Ascending aorta (tissue), 2 donors: Measurements from ENCODE around the gene SUPT3H. TPM values are rescaled to one million over a fixed set of nuclear protein-coding genes. Genes with fewer than 3 reads are reported as not detected.
"Not testable (repeated sequence)": the region's sequence is repeated elsewhere in the genome, so short reads cannot be mapped to it uniquely, and the experiment has no call there.

Source experiments
- DNase-seq, 2 donors: peaks; one replicate each; pipeline ENCODE4 v3.0.0-alpha.2; 2019; ENCODE audit warnings: low spot score in 2 of 2
- H3K27ac ChIP-seq, 2 donors: fragments of 200-600 bp; sonication (generic); one replicate each; pipeline ENCODE4 v1.5.1; 2016 to 2017; ENCODE audit warnings: mild to moderate bottlenecking in 1 of 2
- H3K27me3 ChIP-seq: fragments of 200-600 bp; sonication (generic); one replicate; pipeline ENCODE4 v1.5.1; 2017
- H3K36me3 ChIP-seq, 2 donors: fragments of 200-600 bp; sonication (generic); one replicate each; pipeline ENCODE4 v1.5.1; 2016
- H3K4me1 ChIP-seq, 2 donors: fragments of 200-600 bp; sonication (generic); one replicate each; pipeline ENCODE4 v1.5.1; 2016 to 2017; ENCODE audit warnings: mild to moderate bottlenecking in 1 of 2
- H3K4me3 ChIP-seq, 2 donors: fragments of 200-600 bp; sonication (generic); one replicate each; pipeline ENCODE4 v1.5.1; 2016 to 2017; ENCODE audit warnings: mild to moderate bottlenecking in 1 of 2
- H3K9me3 ChIP-seq, 2 donors: fragments of 200-600 bp; sonication (generic); one replicate each; pipeline ENCODE4 v1.5.1; 2016
- intact Hi-C: fragments of 100-400 bp; cut with DNase I; formaldehyde crosslinking; loops from one replicate; pipeline ENCODE4 v1.15.1; 2023
- total RNA-seq: library from RNA; depleted of rRNA; stranded (reverse); fragments of >200 nt; gene quantifications from one replicate; pipeline ENCODE4 v1.1.0, GENCODE V29; 2016
- TF ChIP-seq, protein P1 (sequence below), 3 experiments: fragments of 200-600 bp in 2 of 3; fragments of 450-650 bp in 1 of 3; sonication (generic) in 2 of 3; IDR thresholded peaks; one replicate each; pipeline ENCODE4 v1.5.1; 2016 to 2019; ENCODE audit warnings: antibody characterized with exemption in 3 of 3, mild to moderate bottlenecking in 1 of 3, moderate library complexity in 1 of 3

The SUPT3H gene
- total RNA-seq, 1 donor from 2014 or later = not detected

DNA sequence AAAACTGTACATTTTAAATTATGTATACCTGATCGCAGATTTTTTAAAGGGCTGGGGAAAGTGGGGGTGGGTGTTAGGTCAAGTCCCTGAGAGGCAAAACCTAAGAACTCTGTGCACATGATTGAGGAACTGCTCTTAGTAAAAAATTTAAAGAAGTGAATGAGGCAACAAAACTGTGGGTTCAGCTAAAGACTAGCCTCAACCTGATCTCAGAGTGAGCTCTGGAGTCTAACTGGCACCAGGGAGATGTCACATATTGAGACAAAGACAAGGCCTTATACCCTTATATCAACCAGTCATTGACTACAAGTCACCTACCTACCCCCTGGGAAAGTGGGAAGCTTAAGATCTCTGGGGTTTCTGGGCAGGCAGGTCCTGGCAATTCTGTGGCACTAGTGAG is 77.0 kb downstream of the SUPT3H start:
- DNase-seq = no peak
- H3K4me1 ChIP-seq = no peaks in the 10 kb centered on the region
- no peaks in the 10 kb centered on the region for H3K9me3 ChIP-seq
- no peak overlapping the region for H3K27ac ChIP-seq
- intact Hi-C loops = no loop called here
- TF ChIP-seq, protein P1, sequence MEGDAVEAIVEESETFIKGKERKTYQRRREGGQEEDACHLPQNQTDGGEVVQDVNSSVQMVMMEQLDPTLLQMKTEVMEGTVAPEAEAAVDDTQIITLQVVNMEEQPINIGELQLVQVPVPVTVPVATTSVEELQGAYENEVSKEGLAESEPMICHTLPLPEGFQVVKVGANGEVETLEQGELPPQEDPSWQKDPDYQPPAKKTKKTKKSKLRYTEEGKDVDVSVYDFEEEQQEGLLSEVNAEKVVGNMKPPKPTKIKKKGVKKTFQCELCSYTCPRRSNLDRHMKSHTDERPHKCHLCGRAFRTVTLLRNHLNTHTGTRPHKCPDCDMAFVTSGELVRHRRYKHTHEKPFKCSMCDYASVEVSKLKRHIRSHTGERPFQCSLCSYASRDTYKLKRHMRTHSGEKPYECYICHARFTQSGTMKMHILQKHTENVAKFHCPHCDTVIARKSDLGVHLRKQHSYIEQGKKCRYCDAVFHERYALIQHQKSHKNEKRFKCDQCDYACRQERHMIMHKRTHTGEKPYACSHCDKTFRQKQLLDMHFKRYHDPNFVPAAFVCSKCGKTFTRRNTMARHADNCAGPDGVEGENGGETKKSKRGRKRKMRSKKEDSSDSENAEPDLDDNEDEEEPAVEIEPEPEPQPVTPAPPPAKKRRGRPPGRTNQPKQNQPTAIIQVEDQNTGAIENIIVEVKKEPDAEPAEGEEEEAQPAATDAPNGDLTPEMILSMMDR (IDR thresholded peaks at IDR 0.05) = no peak
- H3K4me3 ChIP-seq = no peak overlapping the region
- H3K36me3 ChIP-seq = no peaks in the 10 kb centered on the region
- no peaks in the 10 kb centered on the region for H3K27me3 ChIP-seq

DNA sequence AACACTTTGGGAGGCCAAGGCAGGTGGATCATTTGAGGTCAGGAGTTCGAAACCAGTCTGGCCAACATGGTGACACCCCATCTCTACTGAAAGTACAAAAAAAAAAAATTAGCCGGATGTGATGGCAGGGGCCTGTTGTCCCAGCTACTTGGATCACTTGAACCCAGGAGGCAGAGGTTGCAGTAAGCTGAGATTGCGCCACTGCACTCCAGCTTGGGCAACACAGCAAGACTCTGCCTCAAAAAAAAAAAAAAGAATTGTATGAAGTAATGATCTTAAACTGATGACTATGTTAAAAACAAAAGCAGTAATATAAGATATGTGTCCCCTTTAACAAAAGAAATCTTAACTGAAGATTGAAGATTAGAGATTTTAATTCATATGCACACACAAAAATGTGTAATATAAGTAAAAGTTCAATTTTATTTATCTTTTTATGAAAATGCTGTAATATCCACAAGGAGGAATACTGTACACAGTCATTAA is 78.6 kb downstream of the SUPT3H start:
- no peak for DNase-seq
- no peaks in the 10 kb centered on the region for H3K4me1 ChIP-seq
- H3K4me3 ChIP-seq = no peak overlapping the region
- TF ChIP-seq, protein P1 (IDR thresholded peaks at IDR 0.05) = no peak
- no peak overlapping the region for H3K27ac ChIP-seq
- intact Hi-C loops = no loop called here
- H3K36me3 ChIP-seq = no peaks in the 10 kb centered on the region
- H3K27me3 ChIP-seq = no peaks in the 10 kb centered on the region
- H3K9me3 ChIP-seq = peaks cover 0 to 4% of the 10 kb centered on the region in 2 donors

DNA sequence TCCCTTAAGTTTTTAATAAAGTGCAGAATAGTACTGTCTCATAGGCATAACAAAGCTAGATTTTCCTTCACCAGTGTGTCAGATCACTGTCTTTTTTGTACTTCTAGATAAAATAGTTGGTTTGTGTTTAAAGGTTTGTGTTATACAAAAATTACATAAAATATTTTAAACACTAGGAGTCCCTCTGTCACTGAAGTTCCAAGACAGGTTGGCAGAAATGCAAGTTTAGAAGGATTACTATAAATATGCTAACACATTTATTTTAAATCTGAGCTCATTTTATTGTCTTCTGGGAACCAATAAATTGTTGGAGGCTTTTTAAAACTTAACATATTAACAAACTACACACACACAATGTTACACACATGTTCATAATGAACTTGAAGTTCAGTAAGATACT is 80.4 kb downstream of the SUPT3H start:
- intact Hi-C loops = no loop called here
- TF ChIP-seq, protein P1 (IDR thresholded peaks at IDR 0.05) = no peak

DNA sequence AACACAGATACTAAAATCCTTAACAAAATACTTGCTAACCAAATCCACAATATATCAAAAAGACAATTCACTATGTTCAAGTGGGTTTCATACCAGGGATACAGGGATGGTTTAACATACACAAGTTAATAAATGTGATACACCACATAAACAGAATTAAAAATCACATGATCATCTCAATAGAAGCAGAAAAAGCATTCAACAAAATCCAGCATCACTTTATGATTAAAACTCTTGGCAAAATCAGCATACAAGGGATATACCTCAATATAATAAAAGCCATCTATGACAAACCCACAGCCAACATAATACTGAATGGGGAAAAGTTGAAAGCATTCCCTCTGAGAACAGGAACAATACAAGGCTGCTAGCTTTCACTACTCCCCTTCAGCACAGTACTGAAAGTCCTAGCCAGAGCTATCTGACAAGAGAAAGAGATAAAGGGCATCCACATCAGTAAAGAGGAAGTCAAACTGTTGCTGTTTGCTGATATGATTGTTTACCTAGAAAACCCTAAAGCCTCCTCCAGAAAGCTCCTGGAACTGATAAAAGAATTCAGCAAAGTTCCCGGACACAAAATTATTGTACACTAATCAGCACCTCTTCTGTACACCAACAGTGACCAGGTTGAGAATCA is 83.6 kb downstream of the SUPT3H start:
- intact Hi-C loops, H3K27ac ChIP-seq, H3K27me3 ChIP-seq, H3K4me1 ChIP-seq, H3K4me3 ChIP-seq, DNase-seq, H3K9me3 ChIP-seq, H3K36me3 ChIP-seq: not testable (repeated sequence)

More for the DNA sequence above, 80.4 kb downstream of the SUPT3H start:
- no peak overlapping the region for H3K27ac ChIP-seq
- H3K9me3 ChIP-seq = peaks cover 0 to 8% of the 10 kb centered on the region in 2 donors
- H3K4me1 ChIP-seq = no peaks in the 10 kb centered on the region
- no peaks in the 10 kb centered on the region for H3K36me3 ChIP-seq
- DNase-seq = no peak
- no peak overlapping the region for H3K4me3 ChIP-seq
- no peaks in the 10 kb centered on the region for H3K27me3 ChIP-seq

DNA sequence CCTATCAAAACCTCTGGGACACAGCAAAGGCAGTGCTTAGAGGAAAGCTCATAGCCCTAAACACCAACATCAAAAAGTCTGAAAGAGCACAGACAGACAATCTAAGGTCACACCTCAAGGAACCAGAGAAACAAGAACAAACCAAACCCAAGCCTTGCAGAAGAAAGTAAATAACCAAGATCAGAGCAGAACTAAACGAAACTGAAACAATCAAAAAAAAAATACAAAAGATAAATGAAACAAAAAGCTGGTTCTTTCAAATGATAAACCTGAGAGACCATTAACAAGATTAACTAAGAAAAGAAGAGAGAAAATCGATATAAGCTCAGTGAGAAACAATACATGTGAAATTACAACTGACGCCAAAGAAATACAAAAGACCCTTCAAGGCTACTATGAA is 84.4 kb downstream of the SUPT3H start:
- TF ChIP-seq, protein P1 (IDR thresholded peaks at IDR 0.05) = no peak
- intact Hi-C loops = no loop called here
- no peak for DNase-seq

DNA sequence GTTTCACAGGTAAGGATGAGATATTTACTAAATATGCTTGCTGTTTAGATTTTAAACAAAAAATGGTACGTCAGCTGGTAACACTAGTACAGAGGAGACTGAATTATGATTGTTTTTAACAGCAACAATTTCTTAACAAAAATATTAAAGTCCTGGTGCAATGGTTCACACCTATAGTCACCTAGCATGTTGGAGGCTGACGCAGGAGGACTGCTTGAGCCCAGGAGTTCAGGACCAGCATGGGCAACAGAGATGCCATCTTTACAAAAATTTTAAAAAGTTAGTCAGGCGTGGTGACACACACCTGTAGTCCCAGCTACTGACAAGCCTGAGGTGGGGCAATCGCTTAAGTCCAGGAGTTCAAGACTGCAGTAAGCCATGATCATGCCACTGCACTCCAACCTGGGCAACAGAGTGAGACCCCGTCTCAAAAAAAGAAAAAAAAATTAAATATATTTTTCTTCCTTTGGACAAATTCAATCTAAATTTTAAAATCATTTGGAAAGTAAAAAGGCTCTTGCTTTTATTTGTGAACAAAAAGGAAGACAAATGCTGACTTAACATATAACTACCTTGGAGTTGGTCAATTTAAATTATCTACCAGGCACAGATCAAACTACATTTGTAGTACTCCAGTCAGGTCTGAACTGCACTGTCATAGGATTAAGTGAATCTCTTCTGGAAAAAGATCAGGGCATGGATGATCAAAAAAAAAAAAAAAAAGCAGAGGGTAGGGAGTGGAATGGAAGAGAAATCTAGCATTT is 87.8 kb downstream of the SUPT3H start:
- peaks cover 0 to 6% of the 10 kb centered on the region in 2 donors for H3K9me3 ChIP-seq
- no peak overlapping the region for H3K4me3 ChIP-seq
- no peak for DNase-seq
- H3K4me1 ChIP-seq = no peaks in the 10 kb centered on the region
- intact Hi-C loops = no loop called here
- no peaks in the 10 kb centered on the region for H3K27me3 ChIP-seq
- H3K36me3 ChIP-seq = no peaks in the 10 kb centered on the region
- H3K27ac ChIP-seq = no peak overlapping the region
- TF ChIP-seq, protein P1 (IDR thresholded peaks at IDR 0.05) = no peak

More for the DNA sequence above, 84.4 kb downstream of the SUPT3H start:
- Histone ChIP-seq H3K27ac (no peak overlapping the region), H3K27me3 (no peaks in the 10 kb centered on the region), H3K4me1 (no peaks in the 10 kb centered on the region), H3K9me3 (peaks cover 0 to 8% of the 10 kb centered on the region in 2 donors), H3K36me3 (no peaks in the 10 kb centered on the region), H3K4me3 (no peak overlapping the region)

DNA sequence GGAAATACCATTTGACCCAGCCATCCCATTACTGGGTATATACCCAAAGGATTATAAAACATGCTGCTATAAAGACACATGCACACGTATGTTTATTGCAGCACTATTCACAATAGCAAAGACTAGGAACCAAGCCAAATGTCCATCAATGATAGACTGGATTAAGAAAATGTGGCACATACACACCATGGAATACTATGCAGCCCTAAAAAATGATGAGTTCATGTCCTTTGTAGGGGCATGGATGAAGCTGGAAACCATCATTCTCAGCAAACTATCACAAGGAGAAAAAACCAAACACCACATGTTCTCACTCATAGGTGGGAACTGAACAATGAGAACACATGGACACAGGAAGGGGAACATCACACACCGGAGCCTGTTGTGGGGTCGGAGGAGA is 91.0 kb downstream of the SUPT3H start:
- DNase-seq, H3K4me3 ChIP-seq, H3K36me3 ChIP-seq, H3K27ac ChIP-seq, H3K4me1 ChIP-seq, intact Hi-C loops, H3K27me3 ChIP-seq, H3K9me3 ChIP-seq: not testable (repeated sequence)
